ENCODE data around the gene ADCY1.
"Not testable (repeated sequence)": the region's sequence is repeated elsewhere in the genome, so short reads cannot be mapped to it uniquely, and the experiment has no call there.

Gene ADCY1

DNA sequence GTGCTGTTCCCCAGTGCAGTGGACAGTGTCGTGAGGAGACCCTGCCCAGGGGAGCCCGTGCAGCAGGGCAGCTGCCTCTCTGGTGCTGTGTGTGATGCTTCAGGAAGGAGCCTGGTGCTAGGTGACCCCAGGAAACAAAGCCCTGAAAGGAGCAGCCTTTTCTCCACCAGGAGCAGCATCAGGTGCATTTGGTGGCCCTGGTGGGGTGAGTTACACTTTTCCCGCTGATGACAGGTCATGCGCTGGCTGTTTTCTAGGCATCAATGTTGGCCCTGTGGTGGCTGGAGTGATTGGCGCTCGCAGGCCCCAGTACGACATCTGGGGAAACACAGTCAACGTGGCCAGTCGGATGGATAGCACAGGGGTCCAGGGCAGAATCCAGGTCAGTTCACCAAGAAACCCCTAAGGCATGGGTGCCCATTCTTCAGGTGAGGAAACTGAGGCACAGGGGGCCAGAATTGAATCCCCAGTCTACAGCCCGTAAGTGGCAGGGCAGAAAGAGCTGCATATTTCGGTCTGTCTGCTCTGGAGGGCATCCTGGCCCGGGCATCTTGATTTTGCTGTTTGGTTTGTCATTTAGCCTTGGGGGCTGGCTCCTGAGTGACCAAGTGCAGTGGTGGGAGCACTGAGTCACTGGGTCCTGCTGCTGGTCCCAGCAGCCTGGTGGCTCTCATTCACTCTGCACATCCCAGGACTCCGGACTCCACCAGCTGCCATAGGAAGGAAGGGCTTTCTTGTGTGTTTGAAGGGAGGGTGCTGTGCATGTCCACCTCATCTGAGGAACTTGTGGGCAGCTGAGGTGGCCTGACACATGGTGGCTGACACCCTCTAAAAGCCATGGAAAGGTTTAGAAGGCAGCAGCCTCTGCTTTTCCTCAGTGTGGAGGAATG is 136.3 kb downstream of the ADCY1 start:
- DNase-seq (ENCODE audit: low read depth in 2 of 2): no peak

DNA sequence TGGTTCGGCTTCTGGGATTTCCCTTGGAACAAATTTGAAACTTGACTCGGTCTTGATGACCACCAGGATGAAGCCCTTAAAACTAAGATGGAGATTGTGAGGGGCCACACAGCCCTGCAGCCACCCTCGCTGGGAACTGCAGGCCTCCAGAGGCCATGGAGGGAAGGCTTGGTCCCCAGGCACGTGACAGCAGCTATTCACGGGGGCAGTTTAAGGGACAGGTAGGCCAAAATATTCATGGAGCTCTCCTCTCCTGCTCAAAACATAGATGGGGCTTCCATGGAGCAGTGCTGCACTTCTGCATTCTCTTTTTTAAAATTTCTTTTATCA is 137.0 kb downstream of the ADCY1 start:
- no peak for DNase-seq (ENCODE audit: low read depth in 2 of 2)

DNA sequence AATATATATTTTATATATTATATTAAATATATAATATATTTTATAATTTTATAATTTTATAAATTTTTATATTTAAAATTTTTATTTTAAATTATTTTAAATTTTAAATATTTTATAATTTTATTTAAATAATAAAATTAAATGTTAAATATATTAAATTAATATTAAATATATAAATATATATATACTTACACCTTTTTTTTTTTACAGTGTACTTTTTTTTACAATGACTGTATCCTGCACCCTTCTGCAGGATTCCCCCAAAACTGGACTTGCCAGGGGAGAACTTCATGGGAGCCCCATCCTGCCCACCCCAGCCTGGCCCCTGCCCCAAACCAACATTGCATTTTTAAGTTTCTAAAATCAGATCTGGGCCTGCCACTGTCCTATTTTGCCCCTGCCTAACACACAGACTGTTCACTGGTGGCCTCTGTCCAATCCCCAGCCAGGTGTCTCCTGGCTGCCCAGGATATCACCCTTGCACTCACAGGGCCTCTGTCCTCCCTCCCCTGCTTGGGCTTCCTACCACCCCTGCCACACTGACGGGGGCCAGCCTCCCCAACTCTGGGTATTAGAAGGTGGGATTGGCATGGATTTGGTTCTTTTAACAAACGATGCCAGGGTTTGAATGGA is 138.0 kb downstream of the ADCY1 start:
- DNase-seq (ENCODE audit: low read depth in 2 of 2): no peak

DNA sequence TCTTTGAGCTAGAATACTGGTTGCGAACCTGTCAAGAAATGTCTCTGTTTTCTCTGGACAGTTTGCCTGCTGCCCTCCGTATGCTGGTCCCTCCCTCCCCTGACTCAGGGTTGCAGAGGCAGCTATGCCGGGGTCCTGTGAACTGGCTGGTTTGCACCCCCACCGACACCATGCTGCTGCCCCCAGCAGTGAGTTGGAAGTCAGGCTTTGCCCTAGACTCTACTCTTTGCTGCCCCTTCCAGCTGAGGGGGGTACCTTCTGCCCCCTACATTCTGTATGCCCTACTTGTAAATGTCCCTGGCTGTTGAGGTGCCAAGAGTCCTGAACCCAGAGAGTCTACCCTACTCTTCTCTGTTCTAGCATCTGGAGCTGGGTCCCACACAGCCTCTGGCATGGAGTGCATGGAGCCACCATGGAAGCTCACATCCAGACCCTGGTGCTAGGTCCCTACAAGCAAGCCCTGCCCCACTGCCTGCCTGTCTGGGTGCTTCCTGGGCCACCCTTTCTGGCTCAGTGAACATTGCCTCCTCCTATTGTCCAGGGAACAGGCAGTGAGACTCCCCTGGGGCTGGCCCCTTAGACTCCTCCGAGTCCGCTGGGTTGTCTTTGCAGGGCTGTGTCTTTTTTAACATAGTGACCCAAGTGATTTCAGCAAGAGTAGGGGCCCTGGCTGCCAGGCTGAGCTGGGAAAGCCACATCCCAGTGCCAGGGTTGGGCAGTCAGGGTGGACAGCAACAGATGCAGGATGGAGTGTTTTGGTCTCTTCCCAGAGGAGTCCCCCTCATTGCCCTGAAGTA is 138.9 kb downstream of the ADCY1 start:
- no peak for DNase-seq (ENCODE audit: low read depth in 2 of 2)

DNA sequence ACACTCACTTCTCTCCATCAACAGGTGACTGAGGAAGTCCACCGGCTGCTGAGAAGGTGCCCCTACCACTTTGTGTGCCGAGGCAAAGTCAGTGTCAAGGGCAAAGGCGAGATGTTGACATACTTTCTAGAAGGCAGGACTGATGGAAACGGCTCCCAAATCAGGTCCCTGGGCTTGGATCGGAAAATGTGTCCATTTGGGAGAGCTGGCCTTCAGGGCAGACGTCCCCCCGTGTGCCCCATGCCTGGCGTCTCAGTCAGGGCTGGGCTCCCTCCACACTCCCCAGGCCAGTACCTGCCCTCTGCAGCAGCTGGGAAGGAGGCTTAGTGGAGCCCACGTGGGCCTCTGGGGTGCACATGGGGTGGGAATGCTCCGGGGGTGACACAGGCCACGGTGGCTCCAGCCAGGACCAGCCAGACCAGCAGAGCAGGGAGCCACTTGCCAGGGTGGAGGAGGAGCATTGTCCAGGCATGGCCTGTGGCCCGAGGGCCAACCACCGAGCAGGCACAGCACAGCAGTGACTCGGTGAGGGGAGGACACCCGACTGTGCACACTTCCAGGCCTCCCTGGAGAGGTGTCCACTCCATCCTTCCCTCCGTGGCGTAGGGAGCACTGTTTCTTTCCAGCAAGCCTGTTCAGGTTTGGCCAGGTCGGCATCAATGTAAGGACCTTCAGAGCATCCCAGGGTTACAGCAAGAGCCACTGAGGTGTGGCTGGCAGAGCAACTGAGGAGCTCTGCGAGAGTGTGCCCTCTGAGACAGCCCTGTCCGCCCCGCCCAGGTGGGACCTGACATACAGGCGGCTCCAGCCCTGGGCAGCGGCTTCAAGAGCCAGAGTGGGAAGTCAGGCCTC is 139.7 kb downstream of the ADCY1 start:
- no peak for DNase-seq (ENCODE audit: low read depth in 2 of 2)

DNA sequence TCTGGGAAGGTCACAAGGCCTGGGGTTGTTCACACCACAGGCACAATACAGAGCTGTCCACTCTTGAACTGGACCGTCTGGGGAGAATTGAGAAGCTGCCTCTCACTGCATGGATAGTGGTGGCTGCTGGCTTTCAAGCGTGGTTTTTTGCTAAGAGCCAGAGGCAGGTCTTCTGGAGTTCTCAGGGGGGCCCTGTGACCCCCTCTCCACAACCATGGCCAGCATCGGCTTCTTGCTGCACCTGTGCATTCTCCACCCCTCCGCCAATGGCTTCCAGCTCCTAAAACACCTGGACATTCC is 140.3 kb downstream of the ADCY1 start:
- DNase-seq (ENCODE audit: low read depth in 2 of 2): no peak

DNA sequence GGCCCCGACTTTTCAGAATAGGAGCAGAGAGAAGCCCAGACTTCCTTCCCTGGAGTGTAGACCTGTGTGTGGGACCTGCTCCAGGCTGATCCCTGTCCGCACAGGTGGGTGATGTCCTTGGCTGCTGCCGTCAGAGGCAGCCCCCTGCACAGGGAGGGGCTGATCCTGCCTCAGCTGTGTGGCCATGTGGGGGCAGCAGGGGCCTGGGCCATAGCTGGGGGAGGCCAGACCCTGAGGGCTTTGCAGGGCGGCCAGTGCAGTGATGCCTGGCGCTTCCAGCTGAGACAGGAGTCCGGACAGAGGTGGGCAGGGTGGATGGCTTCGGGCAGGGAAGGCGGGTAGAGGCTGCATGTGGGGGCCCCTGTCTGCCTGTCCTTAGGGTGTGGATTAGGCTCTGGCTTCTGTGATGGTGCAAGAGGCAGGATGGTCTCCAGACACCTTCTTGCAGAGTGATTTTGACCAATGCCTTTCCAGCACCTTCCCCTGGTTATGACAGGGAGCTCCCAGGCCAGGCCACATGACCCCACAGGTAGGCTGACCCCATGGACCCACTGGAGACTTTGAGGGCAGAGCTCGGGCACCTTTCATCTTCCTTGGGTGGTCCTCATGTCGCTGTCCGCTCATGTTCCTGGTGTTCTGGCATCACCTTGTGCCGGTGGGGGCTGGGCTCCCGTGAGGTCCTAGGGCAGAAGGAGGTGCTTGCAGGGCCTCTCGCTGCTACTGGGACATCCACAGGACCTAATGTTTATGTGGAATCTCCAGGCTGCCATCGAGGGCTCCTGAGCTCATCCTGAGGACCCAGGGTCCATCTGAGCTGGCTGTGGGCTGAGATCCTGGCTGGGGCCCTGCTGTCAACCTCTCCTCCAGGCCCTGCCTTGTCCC is 141.5 kb downstream of the ADCY1 start:
- DNase-seq (ENCODE audit: low read depth in 2 of 2): no peak

DNA sequence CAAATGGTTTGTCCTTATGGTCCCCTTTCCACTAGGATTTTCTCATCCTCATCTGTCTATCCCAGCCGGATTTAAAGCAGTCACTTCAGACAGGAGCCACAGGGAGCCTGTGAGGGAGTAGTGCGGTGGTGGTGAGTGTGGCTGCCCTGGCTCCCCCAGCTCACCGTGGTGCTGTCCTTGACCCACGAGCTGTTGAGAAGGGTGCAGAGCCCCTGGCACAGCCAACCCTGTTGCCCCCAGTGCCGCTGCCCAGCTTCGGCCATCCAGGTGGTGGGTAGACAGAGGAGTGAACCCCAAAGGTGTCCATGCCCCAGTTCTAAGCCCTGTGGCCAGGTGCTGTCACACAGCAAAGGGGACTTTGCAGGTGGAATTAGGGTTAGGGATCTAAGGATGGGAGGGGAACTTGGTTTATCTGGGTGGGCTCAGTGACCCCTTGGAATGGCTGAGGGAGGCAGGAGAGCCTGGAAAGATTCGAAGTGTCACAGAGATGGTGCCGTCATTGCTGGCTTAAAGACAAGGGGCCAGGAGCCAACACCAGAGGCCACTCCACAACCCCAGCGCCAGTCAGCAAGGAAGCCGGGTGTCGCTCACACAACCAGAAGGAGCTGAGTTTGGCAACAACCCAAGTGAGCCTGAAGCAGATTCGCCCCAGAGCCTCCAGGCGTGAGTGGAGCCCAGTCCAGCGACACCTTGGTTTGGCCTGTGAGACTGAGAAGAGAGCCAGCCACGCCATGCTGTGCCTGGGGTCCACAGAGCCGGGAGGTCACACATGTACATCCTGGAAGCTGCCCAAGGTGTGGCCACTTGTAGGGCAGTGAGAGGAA is 142.4 kb downstream of the ADCY1 start:
- no peak for DNase-seq (ENCODE audit: low read depth in 2 of 2)

DNA sequence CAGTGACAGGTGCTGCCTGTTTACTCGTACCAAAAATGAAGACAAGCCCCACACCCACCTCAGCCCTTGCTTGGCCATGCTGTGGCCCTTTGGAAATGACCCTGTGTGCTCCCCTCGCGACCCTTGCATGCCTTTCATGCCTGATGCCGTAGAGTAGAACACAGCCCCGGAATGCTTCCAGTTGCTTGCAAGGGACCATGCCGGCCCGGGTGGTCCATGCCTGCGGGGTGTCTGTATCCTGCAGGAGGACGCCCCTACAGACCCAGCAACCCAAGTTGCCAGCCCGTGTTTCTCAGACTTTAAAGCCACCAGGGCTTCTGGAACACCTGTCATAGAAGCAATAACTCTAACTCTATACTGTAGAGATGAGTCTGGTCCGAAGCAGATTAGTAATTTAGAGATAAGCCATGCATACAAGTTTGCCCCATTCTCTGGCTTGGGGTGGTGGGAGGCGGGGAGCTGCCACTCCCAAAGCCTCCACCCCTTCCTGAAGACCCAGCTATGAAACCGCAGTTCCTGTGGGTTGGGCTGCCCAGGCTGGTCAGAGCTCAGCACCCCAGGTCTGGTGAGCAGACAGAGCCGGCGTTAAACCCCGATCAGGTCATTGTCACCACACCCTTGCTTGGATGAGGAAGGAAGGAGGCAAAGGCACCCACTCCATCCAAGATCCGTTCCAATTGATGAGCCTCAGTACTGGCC is 143.5 kb downstream of the ADCY1 start:
- no peak for DNase-seq (ENCODE audit: low read depth in 2 of 2)

DNA sequence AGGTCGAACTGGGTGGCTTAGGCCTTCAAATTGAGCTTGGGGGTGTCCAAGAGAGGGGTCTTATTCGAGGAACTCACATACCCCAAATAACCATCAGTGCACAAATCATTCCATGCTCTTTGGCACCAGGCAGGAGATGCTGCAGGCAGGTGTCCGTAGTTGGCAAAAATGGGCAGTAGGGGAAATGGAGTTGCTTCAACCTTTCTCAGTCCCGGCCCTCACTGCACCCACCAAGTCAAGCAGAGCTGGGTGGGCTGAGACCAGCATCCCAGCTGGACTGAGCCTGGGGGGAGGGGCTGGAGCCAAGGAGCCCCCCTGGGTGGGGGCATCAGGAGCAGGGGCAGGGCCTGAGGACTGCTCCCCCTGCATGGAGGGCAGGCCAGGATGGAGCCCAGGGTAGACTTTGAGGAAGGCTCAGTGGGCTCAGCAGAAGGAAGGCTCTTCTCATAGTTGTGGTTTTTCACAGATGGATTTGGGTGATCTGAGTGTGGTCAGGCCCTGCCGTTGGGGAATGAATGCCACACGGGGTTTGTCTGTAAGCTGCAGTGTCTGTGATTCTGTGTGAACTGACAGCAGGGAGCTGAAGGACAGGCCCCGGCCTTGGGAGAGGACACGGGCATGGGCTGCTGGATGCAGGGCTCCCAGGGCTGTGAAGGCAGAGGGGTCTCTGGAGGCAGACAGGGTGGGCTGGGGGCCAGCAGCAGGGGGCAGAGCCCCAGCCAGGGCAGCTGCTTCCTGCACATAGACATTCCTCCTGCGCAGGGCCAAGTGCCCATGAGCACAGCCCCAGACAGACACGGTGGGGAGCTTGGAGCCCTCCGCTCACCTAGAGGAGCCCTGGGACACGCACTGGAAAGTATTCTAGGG is 144.5 kb downstream of the ADCY1 start:
- DNase-seq (ENCODE audit: low read depth in 2 of 2): no peak

DNA sequence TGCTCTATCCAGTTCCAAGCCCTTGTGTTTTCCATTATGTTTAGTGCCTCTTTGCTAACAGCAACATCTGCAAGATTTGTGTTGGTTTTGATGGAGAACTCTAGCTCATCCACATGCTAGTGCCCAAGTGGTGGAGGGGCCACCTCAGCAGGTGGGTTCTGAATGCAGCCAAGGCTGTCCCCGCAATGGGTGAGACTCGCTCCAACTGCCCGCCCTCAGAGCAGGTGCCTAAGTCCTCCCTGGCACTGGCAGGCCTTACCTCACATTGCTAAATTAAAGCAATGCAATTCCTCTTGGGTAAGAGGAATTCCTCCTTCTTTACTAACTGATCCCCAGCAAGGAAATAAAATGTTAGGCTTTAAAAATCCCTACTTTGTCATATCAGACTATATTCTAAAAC is 146.8 kb downstream of the ADCY1 start:
- DNase-seq (ENCODE audit: low read depth in 2 of 2): no peak

DNA sequence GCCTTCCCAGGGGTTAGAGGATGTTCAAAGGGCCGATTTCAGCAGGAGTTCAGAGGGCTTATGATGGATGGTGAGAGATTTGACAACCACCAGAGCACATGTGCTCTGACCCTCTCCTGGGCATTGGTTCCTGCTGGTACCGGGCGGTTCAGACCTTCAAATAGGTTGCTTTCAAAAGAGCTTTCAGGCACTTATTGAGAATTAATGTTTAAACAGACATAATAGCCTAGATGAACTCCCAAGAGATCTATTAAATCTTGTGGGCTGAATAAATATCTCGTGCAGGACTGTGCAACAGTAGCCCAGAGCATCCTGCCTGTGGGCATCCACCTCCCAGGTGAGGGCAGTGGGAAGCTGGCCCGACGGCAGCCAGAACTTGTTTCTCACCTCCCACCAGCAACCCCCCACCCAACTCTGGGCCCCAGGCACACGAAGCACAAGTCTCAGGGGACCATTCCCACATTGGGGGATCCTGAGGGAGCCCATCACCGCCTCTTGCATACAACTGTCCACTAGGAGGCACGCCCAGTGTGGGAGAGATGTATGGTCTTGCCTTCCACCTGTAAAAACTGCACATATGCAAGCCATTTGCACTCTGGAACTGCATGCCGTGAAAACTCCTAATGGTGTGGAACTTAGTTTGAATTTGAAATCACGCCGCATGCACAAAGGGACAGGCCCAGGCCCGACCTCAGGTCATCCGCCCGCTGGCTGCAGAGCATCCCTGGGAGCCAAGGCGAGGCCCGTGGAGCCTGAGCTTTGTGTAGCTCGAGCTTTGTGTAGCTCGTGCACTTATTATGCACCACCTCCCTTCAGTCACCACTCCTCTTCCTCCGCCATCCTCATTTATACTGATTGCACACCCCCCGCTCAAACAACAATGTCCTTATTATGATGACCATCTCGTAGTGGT is 147.8 kb downstream of the ADCY1 start:
- DNase-seq (ENCODE audit: low read depth in 2 of 2): no peak

DNA sequence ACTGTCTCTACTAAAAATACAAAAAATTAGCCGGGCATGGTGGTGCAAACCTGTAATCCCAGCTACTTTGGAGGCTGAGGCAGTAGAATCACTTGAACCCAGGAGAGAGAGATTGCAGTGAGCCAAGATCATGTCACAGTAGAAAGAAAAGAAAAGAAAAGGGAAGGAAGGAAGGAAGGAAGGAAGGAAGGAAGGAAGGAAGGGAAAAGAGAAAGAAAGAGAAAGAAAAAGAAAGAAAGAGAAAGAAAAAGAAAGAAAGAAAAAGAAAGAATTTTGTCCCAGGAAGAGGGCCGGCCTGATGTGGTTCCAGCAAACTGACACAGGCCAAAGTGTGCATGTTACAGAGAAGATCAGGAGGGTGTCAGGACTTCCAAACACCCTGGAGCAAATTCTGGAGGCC is 151.1 kb downstream of the ADCY1 start:
- DNase-seq (ENCODE audit: low read depth in 2 of 2): not testable (repeated sequence)

DNA sequence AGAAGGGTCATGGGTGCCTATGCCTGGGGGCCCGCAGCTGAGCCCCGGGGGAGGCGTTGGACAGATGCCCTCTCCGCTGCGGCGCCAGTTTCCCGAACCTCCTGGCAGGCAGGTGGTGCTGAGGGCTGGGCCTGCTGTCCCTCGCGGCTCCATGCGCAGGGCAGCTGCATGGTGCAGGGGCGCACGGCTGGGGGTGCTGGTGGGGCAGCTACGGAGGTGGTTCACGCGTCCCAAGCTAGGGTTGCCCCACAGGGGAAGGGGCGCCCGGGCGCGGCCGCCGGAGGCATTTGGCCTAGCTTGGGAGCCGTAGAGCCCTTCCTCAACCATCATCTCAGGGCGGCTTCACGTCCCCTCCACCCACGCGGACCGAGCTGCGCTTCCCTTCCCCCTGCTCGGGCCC is 152.7 kb downstream of the ADCY1 start:
- DNase-seq (ENCODE audit: low read depth in 2 of 2): no peak

DNA sequence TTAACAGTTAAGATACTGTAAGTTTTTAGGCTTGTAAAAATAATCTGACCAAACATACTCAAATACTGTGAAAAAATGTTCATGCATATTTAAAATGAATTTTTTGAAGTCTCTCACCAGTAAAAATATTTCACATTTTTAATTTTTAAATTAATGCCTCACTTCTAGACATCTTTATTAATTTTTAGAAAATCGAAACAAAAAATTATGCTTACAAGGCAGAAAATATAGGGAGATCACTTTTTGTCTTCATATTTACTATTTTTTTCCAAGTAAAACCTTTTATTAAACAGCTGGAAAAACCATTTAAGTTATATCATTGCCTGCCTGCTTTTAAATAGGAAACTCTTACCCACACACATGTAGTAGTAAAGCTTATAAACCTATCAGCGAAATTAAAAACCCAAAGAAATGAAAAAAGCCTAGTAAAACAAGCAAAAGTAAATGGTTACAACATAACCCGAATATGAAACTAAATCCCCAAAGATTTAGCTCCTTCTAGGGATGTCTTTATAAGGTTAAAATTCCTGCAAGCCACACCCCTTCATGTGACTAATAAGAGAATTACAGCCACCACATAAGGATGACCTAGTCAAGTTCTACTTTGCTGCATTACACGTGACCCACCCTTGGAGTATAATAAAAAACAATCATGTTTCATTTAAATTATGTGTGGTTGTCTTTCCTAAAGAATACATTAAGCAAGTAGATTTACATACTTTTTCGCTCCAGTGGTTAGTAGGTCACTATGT is 157.7 kb downstream of the ADCY1 start:
- not testable (repeated sequence) for DNase-seq (ENCODE audit: low read depth in 2 of 2)

DNA sequence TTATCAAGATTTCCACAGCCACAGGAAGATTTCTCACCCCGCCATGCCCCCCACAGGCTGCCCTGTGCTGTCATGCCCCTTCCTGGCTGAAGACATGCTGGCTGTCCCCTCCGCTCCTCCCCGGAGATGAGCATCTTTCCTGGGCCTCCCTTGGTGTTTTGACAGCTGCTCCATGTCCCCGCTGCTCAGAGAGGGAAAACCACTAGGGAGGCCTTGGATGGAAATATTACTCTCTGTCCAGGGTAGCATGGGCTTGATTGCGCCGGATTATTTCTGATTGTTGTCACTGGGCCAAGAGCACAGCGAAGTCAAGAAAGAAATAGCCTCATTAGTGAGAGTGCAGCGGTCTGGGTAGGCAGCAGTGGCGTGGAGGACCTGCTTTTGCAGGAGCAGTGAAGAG is 164.8 kb downstream of the ADCY1 start:
- DNase-seq (ENCODE audit: low read depth in 2 of 2): not testable (repeated sequence)

DNA sequence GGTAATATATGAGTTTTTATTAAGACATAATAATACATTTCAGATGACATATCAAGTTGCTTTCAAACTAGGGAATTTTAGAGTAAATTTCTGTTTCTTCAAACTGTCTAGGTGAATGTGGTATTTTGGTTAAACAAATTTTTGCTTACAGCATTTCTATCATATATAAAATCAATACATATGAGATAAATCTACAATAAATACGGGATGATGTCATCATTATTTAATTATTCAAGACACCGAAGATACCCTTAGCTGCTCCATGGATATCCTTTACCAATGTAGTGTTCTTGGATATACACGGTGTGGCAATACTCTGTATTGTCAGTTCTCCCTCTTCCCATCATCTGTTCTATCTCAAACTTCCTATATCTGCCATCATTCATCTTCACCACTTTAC is 166.4 kb downstream of the ADCY1 start:
- not testable (repeated sequence) for DNase-seq (ENCODE audit: low read depth in 2 of 2)
